Osteocyte (in vitro differentiated cells): Measurements from ENCODE around the gene CDC14A. TPM values are rescaled to one million over a fixed set of nuclear protein-coding genes. Genes with fewer than 3 reads are reported as not detected.

Experiments
- DNase-seq: peaks from one replicate; pipeline ENCODE4 v3.0.0; 2021; ENCODE audit warnings: mixed read lengths; ENCODE audit not compliant: unreplicated experiment; ENCODE audit errors: extremely low spot score
- H3K27ac Mint-ChIP-seq: one replicate; pipeline ENCODE4 v1.8.0; 2021; ENCODE audit warnings: mild to moderate bottlenecking, mixed read lengths; ENCODE audit not compliant: unreplicated experiment
- H3K27me3 Mint-ChIP-seq: one replicate; pipeline ENCODE4 v1.8.0; 2021; ENCODE audit warnings: mixed read lengths; ENCODE audit not compliant: unreplicated experiment
- H3K36me3 Mint-ChIP-seq: one replicate; pipeline ENCODE4 v1.8.0; 2021; ENCODE audit warnings: mixed read lengths; ENCODE audit not compliant: unreplicated experiment
- H3K4me1 Mint-ChIP-seq: one replicate; pipeline ENCODE4 v1.8.0; 2021; ENCODE audit warnings: mixed read lengths; ENCODE audit not compliant: unreplicated experiment
- H3K4me3 Mint-ChIP-seq: one replicate; pipeline ENCODE4 v1.8.0; 2021; ENCODE audit warnings: mild to moderate bottlenecking, moderate library complexity, mixed read lengths; ENCODE audit not compliant: unreplicated experiment
- H3K9me3 Mint-ChIP-seq: one replicate; pipeline ENCODE4 v1.8.0; 2021; ENCODE audit warnings: mixed read lengths; ENCODE audit not compliant: unreplicated experiment
- CTCF ChIP-seq: fragments of 200-600 bp; sonication (generic); IDR thresholded peaks from 2 replicates; pipeline ENCODE4 v1.5.0; 2021; ENCODE audit warnings: antibody characterized with exemption, mild to moderate bottlenecking, moderate library complexity
- total RNA-seq: library from RNA; stranded (reverse); gene quantifications from 2 replicates; pipeline ENCODE4 v1.2.1, GENCODE V29; 2021

The CDC14A gene
- total RNA-seq, 1 donor from 2014 or later = 2.8 TPM

- no peaks in the 10 kb centered on the region for H3K9me3 Mint-ChIP-seq
Measured at GRCh38 chr1:100452641-100453040, 100.3 kb downstream of the CDC14A start.

GRCh38 chr1:100455478-100456072 lies 103.3 kb downstream of the CDC14A start:
- no peaks in the 10 kb centered on the region for H3K9me3 Mint-ChIP-seq
- no peak overlapping the region for H3K4me3 Mint-ChIP-seq
- H3K27me3 Mint-ChIP-seq = no peaks in the 10 kb centered on the region
- no peaks in the 10 kb centered on the region for H3K36me3 Mint-ChIP-seq
- H3K4me1 Mint-ChIP-seq = peaks cover 6% of the 10 kb centered on the region
- H3K27ac Mint-ChIP-seq = no peak overlapping the region
- TF ChIP-seq CTCF = peak; percentile 58
- DNase-seq = no peak

More at GRCh38 chr1:100452641-100453040, 100.3 kb downstream of the CDC14A start:
- no peak overlapping the region for H3K4me3 Mint-ChIP-seq
- H3K27me3 Mint-ChIP-seq = no peaks in the 10 kb centered on the region
- H3K27ac Mint-ChIP-seq = no peak overlapping the region
- TF ChIP-seq CTCF = no peak
- no peaks in the 10 kb centered on the region for H3K36me3 Mint-ChIP-seq
- H3K4me1 Mint-ChIP-seq = no peaks in the 10 kb centered on the region
- no peak for DNase-seq

- H3K27ac Mint-ChIP-seq = no peak overlapping the region
- TF ChIP-seq CTCF = no peak
- no peak overlapping the region for H3K4me3 Mint-ChIP-seq
- H3K9me3 Mint-ChIP-seq = no peaks in the 10 kb centered on the region
- H3K27me3 Mint-ChIP-seq = no peaks in the 10 kb centered on the region
- DNase-seq = no peak
- peaks cover 10% of the 10 kb centered on the region for H3K4me1 Mint-ChIP-seq
- H3K36me3 Mint-ChIP-seq = no peaks in the 10 kb centered on the region
Measured at GRCh38 chr1:100456880-100457279, 104.6 kb downstream of the CDC14A start.

GRCh38 chr1:100457683-100458082 lies 105.4 kb downstream of the CDC14A start:
- Mint-ChIP-seq H3K27ac (no peak overlapping the region), H3K36me3 (no peaks in the 10 kb centered on the region), H3K4me3 (no peak overlapping the region), H3K4me1 (peaks cover 10% of the 10 kb centered on the region), H3K27me3 (no peaks in the 10 kb centered on the region), H3K9me3 (no peaks in the 10 kb centered on the region)
- no peak for DNase-seq
- TF ChIP-seq CTCF = no peak

- DNase-seq = no peak
- Mint-ChIP-seq H3K27ac (no peak overlapping the region), H3K9me3 (no peaks in the 10 kb centered on the region), H3K4me1 (peaks cover 11% of the 10 kb centered on the region), H3K36me3 (no peaks in the 10 kb centered on the region), H3K27me3 (no peaks in the 10 kb centered on the region), H3K4me3 (no peak overlapping the region)
- TF ChIP-seq CTCF = no peak
Measured at GRCh38 chr1:100458661-100459357, 106.5 kb downstream of the CDC14A start.
